Endothelial cell of umbilical vein (primary cell): ENCODE results near the gene AKAP8L. TPM values are rescaled to one million over a fixed set of nuclear protein-coding genes. Genes with fewer than 3 reads are reported as not detected.

ENCODE experiments used
- BruUV-seq: library from RNA; stranded (reverse); fragments of 400-500 nt; replicated peaks from 2 replicates; lab custom pipeline; 2021; lab: Mats Ljungman, UMichigan
- CTCF ChIA-PET: fragments of 300-600, 350-600 bp; sonication (Branson Sonifier 250); formaldehyde crosslinking; loops from one replicate; lab custom pipeline; 2021; ENCODE audit warnings: antibody characterized with exemption, inconsistent platforms; lab: Charles Lee
- POLR2A ChIA-PET: fragments of 300-600, 350-600 bp; sonication (Branson Sonifier 250); formaldehyde crosslinking; loops from one replicate; lab custom pipeline; 2021; ENCODE audit warnings: antibody characterized with exemption, inconsistent platforms; lab: Charles Lee
- DNase-seq: peaks from one replicate; pipeline ENCODE4 v3.0.0-alpha.2; 2011; ENCODE audit warnings: low read depth, low spot score
- FAIRE-seq: peaks from 2 replicates; lab custom pipeline; 2011; peaks lifted over from hg19 to GRCh38; lab: Jason Lieb, UNC
- H2AFZ ChIP-seq: 2 replicates; pipeline ENCODE4 v1.6.0; 2012; ENCODE audit warnings: low read depth, low read length, control low read depth, inconsistent platforms
- H3K27ac ChIP-seq: 2 replicates; pipeline ENCODE4 v1.5.1; 2011; ENCODE audit warnings: low read depth, mild to moderate bottlenecking, control low read depth, low read length, moderate library complexity; ENCODE audit not compliant: insufficient read depth
- H3K27me3 ChIP-seq, 2 experiments: 2 replicates each; pipeline versions ENCODE4 v1.6.0 to v1.6.1; 2011; ENCODE audit warnings: low read length in 2 of 2, mixed read lengths in 1 of 2; ENCODE audit not compliant: control insufficient read depth in 2 of 2, insufficient read depth in 2 of 2
- H3K36me3 ChIP-seq, 2 experiments: 2 replicates in 1 of 2; 3 replicates in 1 of 2; pipeline ENCODE4 v1.5.1; 2011; ENCODE audit warnings: low read length in 2 of 2, mild to moderate bottlenecking in 1 of 2, moderate library complexity in 1 of 2; ENCODE audit not compliant: control insufficient read depth in 2 of 2, insufficient read depth in 2 of 2; ENCODE audit errors: extremely low read depth in 1 of 2
- H3K4me1 ChIP-seq: 3 replicates; pipeline ENCODE4 v1.5.1; 2011; ENCODE audit warnings: mild to moderate bottlenecking, low read length; ENCODE audit not compliant: control insufficient read depth, insufficient read depth; ENCODE audit errors: extremely low read depth
- H3K4me2 ChIP-seq: 2 replicates; pipeline ENCODE4 v1.6.1; 2011; ENCODE audit warnings: low read length, control low read depth, mixed read lengths; ENCODE audit not compliant: insufficient read depth
- H3K4me3 ChIP-seq, 3 experiments: fragments of 200-600 bp in 1 of 3; sonication (generic), shearing (Covaris generic) in 1 of 3; replicated peaks in 1 of 3; 2 replicates each; pipeline ENCODE4 v1.5.1; 2011 to 2016; ENCODE audit warnings: control low read depth in 3 of 3, low read length in 3 of 3, mild to moderate bottlenecking in 2 of 3, inconsistent platforms in 1 of 3, low read depth in 1 of 3, moderate library complexity in 1 of 3; ENCODE audit not compliant: insufficient read depth in 1 of 3
- H3K79me2 ChIP-seq: 2 replicates; pipeline ENCODE4 v1.6.0; 2012; ENCODE audit warnings: low read length, inconsistent platforms; ENCODE audit not compliant: control insufficient read depth, insufficient read depth
- H3K9ac ChIP-seq: replicated peaks from 2 replicates; pipeline ENCODE3; 2011; ENCODE audit warnings: low read length, control low read depth; ENCODE audit not compliant: insufficient read depth; ENCODE audit errors: extremely low read depth
- H3K9me1 ChIP-seq: replicated peaks from 3 replicates; pipeline ENCODE4 v1.6.0; 2011; ENCODE audit warnings: mild to moderate bottlenecking, low read length; ENCODE audit not compliant: control insufficient read depth, insufficient read depth; ENCODE audit errors: extremely low read depth
- H3K9me3 ChIP-seq: replicated peaks from 2 replicates; pipeline ENCODE4 v1.5.1; 2012; ENCODE audit warnings: low read length, inconsistent platforms; ENCODE audit not compliant: control insufficient read depth, insufficient read depth
- H4K20me1 ChIP-seq: replicated peaks from 2 replicates; pipeline ENCODE3; 2011; ENCODE audit warnings: mild to moderate bottlenecking, low read length; ENCODE audit not compliant: control insufficient read depth, insufficient read depth; ENCODE audit errors: extremely low read depth
- EZH2 ChIP-seq: IDR thresholded peaks from 2 replicates; pipeline ENCODE4 v1.6.1; 2012; ENCODE audit warnings: borderline replicate concordance, low read depth, mild to moderate bottlenecking, moderate library complexity, low read length, inconsistent platforms; ENCODE audit not compliant: severe bottlenecking
- FOS ChIP-seq: IDR thresholded peaks from 2 replicates; pipeline ENCODE4 v1.6.1; 2011; ENCODE audit warnings: mild to moderate bottlenecking, low read length, moderate library complexity, borderline replicate concordance; ENCODE audit not compliant: insufficient read depth
- GATA2 ChIP-seq: IDR thresholded peaks from 2 replicates; pipeline ENCODE4 v1.7.0; 2011; ENCODE audit warnings: low read depth, mild to moderate bottlenecking, moderate library complexity, mixed read lengths, low read length; ENCODE audit not compliant: insufficient read length, insufficient read depth
- JUN ChIP-seq: IDR thresholded peaks from 2 replicates; pipeline ENCODE4 v1.6.1; 2011; ENCODE audit warnings: borderline replicate concordance, low read depth; ENCODE audit not compliant: insufficient read length, insufficient read depth
- MYC ChIP-seq: IDR thresholded peaks from one replicate; pipeline ENCODE4 v1.6.1; 2011; ENCODE audit warnings: mild to moderate bottlenecking, low read depth, low read length
- POLR2A ChIP-seq: IDR thresholded peaks from 2 replicates; pipeline ENCODE4 v1.6.1; 2012; ENCODE audit warnings: low read depth, mild to moderate bottlenecking, control low read depth, low read length
- POLR2AphosphoS5 ChIP-seq: IDR thresholded peaks from 2 replicates; pipeline ENCODE4 v1.6.1; 2012; ENCODE audit warnings: low read depth, mild to moderate bottlenecking, control low read depth, low read length, moderate library complexity; ENCODE audit not compliant: insufficient read depth
- dilution Hi-C: fragments of 300-500 bp; cut with MboI; formaldehyde crosslinking; loops from one replicate; pipeline ENCODE4 v1.15.0; 2019; ENCODE audit warnings: low sequenced_read_pairs; ENCODE audit not compliant: extremely low pct_ligation_motif_present
- intact Hi-C: fragments of 100-400 bp; cut with micrococcal nuclease; formaldehyde crosslinking; loops from one replicate; pipeline ENCODE4 v1.10.0; 2022
- polyA plus RNA-seq, 4 experiments: library from polyadenylated mRNA; depleted of rRNA in 3 of 4; stranded (reverse) in 3 of 4; unstranded in 1 of 4; fragments of >200 nt; gene quantifications; 2 replicates each; pipeline versions ENCODE4 v1.2.1 to v1.2.3, GENCODE V29; 2011 to 2012; ENCODE audit warnings: missing spikeins in 1 of 4
- total RNA-seq: library from RNA; stranded (reverse); gene quantifications from 2 replicates; pipeline ENCODE4 v1.2.3, GENCODE V29; 2021
- TF ChIP-seq, protein P1 (sequence below), 2 donors: IDR thresholded peaks; 1 replicate in 1 of 2; 2 replicates in 1 of 2; pipeline ENCODE4 v1.5.1; 2011; ENCODE audit warnings: low read length in 2 of 2, mild to moderate bottlenecking in 2 of 2, moderate library complexity in 2 of 2, control low read depth in 1 of 2, inconsistent platforms in 1 of 2, low read depth in 1 of 2; ENCODE audit not compliant: insufficient read depth in 1 of 2; ENCODE audit errors: extremely low read depth in 1 of 2
- TF ChIP-seq, protein P2 (sequence below): IDR thresholded peaks from 2 replicates; pipeline ENCODE4 v1.6.1; 2011; ENCODE audit not compliant: insufficient read depth, insufficient read length

AKAP8L gene
- total and polyA plus RNA-seq, 2 donors (not counting 3 experiments of a cell fraction or from before 2014, with no cell fraction given) = 63.9 to 99.6 TPM

DNA sequence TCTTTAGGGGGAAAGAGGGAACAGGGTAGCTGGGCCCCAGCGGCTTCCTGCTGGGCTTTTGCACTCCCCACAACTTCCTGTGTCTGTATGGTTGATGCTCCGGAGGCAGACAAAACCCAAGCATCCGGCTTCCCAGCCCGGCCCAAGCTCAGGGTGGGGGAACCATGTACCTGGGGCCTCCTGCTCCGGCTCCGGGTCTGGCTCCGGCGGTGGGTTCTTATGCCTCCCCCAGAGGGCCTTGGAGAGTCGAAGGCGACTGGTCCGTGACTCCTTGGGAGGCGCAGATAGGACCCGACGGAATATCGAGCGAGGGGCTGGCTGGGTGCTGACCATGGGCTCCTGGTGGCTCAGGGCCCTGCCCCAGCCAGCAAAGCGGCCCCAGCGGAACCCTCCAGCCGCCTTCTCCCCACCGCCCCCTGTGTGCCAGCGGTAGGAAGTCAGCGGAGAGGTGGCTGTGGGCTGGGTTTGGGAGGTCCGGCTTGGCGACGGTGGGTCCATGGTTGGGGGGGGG, 45.1 kb upstream of the AKAP8L start:
- Histone ChIP-seq H3K27me3 (no peaks in the 10 kb centered on the region), H2AFZ (peak overlapping the region; percentile 84), H4K20me1 (no peaks in the 10 kb centered on the region), H3K9ac (no peak overlapping the region), H3K27ac (no peak overlapping the region), H3K79me2 (no peaks in the 10 kb centered on the region), H3K4me3 (peak overlapping the region in 2 of 3 experiments; percentile 16 to 25), H3K36me3 (no peaks in the 10 kb centered on the region), H3K9me1 (no peaks in the 10 kb centered on the region), H3K4me1 (peaks cover 30% of the 10 kb centered on the region), H3K9me3 (no peaks in the 10 kb centered on the region), H3K4me2 (peak overlapping the region; percentile 55)
- ChIA-PET CTCF (interaction anchor here (1.4 kb wide), 1 partner anchor 45 kb away, joined by 3 read pairs; no protein-coding TSS in a partner anchor), POLR2A (interaction anchor here (0.6 kb wide), 1 partner anchor 10 kb away, joined by 4 read pairs; no protein-coding TSS in a partner anchor)
- TF ChIP-seq GATA2 (no peak), JUN (no peak), POLR2A (no peak), EZH2 (no peak), POLR2AphosphoS5 (no peak), MYC (no peak), FOS (no peak)
- TF ChIP-seq, protein P1, sequence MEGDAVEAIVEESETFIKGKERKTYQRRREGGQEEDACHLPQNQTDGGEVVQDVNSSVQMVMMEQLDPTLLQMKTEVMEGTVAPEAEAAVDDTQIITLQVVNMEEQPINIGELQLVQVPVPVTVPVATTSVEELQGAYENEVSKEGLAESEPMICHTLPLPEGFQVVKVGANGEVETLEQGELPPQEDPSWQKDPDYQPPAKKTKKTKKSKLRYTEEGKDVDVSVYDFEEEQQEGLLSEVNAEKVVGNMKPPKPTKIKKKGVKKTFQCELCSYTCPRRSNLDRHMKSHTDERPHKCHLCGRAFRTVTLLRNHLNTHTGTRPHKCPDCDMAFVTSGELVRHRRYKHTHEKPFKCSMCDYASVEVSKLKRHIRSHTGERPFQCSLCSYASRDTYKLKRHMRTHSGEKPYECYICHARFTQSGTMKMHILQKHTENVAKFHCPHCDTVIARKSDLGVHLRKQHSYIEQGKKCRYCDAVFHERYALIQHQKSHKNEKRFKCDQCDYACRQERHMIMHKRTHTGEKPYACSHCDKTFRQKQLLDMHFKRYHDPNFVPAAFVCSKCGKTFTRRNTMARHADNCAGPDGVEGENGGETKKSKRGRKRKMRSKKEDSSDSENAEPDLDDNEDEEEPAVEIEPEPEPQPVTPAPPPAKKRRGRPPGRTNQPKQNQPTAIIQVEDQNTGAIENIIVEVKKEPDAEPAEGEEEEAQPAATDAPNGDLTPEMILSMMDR (IDR thresholded peaks at IDR 0.05; ENCODE audit: extremely low read depth in 1 of 2, insufficient read depth in 1 of 2, low read depth in 1 of 2, low read length in 2 of 2) = no peak
- TF ChIP-seq, protein P2, sequence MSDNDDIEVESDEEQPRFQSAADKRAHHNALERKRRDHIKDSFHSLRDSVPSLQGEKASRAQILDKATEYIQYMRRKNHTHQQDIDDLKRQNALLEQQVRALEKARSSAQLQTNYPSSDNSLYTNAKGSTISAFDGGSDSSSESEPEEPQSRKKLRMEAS = no peak
- FAIRE-seq (no peak), DNase-seq (no peak)
- dilution Hi-C loops (no loop called here), intact Hi-C loops (no loop called here)
- no TSS peak for BruUV-seq
